IMR-90 (cell line): ENCODE results near the gene GTPBP6. TPM values are rescaled to one million over a fixed set of nuclear protein-coding genes. Genes with fewer than 3 reads are reported as not detected.

ENCODE experiments used
- ATAC-seq: fragments of 200-7000 bp; cut with Tn5 transposase; 2 replicates; pipeline ENCODE4 v1.9.1; 2020; ENCODE audit warnings: low read depth, mild to moderate bottlenecking, moderate library complexity
- BruUV-seq: library from RNA; stranded (reverse); fragments of 400-500 nt; replicated peaks from 2 replicates; lab custom pipeline; 2021; lab: Mats Ljungman, UMichigan
- CTCF ChIA-PET: fragments of 300-600 bp; formaldehyde crosslinking; extraction: SDS; loops from one replicate; lab custom pipeline; 2021; ENCODE audit warnings: antibody characterized with exemption; lab: Yijun Ruan, JAX
- POLR2A ChIA-PET: fragments of 300-600 bp; sonication (Branson Sonifier 250); formaldehyde crosslinking; loops from one replicate; lab custom pipeline; 2022; ENCODE audit warnings: antibody characterized with exemption; ENCODE audit not compliant: unreplicated experiment; lab: Charles Lee
- DNase-seq: peaks from one replicate; pipeline ENCODE4 v3.0.0; 2013
- H2AFZ ChIP-seq: replicated peaks from 2 replicates; pipeline ENCODE3; 2013; ENCODE audit warnings: low read length, mild to moderate bottlenecking; ENCODE audit not compliant: poor library complexity
- H2AK5ac ChIP-seq: 2 replicates; pipeline ENCODE4 v1.6.1; 2013; ENCODE audit warnings: low read depth, low read length, inconsistent platforms
- H2AK9ac ChIP-seq: replicated peaks from 2 replicates; pipeline ENCODE3; 2013; ENCODE audit warnings: mild to moderate bottlenecking, low read depth, low read length, moderate library complexity; ENCODE audit not compliant: poor library complexity
- H2BK120ac ChIP-seq: 2 replicates; pipeline ENCODE4 v1.6.1; 2013; ENCODE audit warnings: low read depth, low read length, inconsistent platforms
- H2BK15ac ChIP-seq: 3 replicates; pipeline ENCODE4 v1.6.1; 2013; ENCODE audit warnings: low read depth, low read length, inconsistent platforms
- H2BK20ac ChIP-seq: 2 replicates; pipeline ENCODE4 v1.6.1; 2013; ENCODE audit warnings: low read depth, mild to moderate bottlenecking, inconsistent platforms, low read length, moderate library complexity
- H2BK5ac ChIP-seq: 2 replicates; pipeline ENCODE4 v1.6.1; 2013; ENCODE audit warnings: mild to moderate bottlenecking, low read depth, low read length, inconsistent platforms; ENCODE audit not compliant: poor library complexity, severe bottlenecking
- H3K14ac ChIP-seq: replicated peaks from 2 replicates; pipeline ENCODE4 v1.6.1; 2013; ENCODE audit warnings: low read depth, low read length, inconsistent platforms
- H3K18ac ChIP-seq: 2 replicates; pipeline ENCODE4 v1.6.1; 2013; ENCODE audit warnings: low read depth, low read length, control low read depth
- H3K23ac ChIP-seq: 2 replicates; pipeline ENCODE4 v1.6.1; 2013; ENCODE audit warnings: low read depth, low read length, inconsistent platforms
- H3K27ac ChIP-seq: 2 replicates; pipeline ENCODE4 v1.5.1; 2013; ENCODE audit warnings: mild to moderate bottlenecking, control low read depth, low read length; ENCODE audit not compliant: insufficient read depth
- H3K27me3 ChIP-seq: 2 replicates; pipeline ENCODE4 v1.6.1; 2013; ENCODE audit warnings: low read length; ENCODE audit not compliant: control insufficient read depth, insufficient read depth
- H3K36me3 ChIP-seq: 2 replicates; pipeline ENCODE4 v1.6.1; 2013; ENCODE audit warnings: low read length, mixed read lengths; ENCODE audit not compliant: control insufficient read depth, insufficient read depth
- H3K4ac ChIP-seq: 2 replicates; pipeline ENCODE4 v1.6.1; 2013; ENCODE audit warnings: low read depth, low read length, inconsistent platforms
- H3K4me1 ChIP-seq: 2 replicates; pipeline ENCODE4 v1.6.1; 2013; ENCODE audit warnings: low read length, mixed read lengths; ENCODE audit not compliant: control insufficient read depth, insufficient read depth
- H3K4me2 ChIP-seq: 2 replicates; pipeline ENCODE4 v1.6.1; 2013; ENCODE audit warnings: low read depth, mild to moderate bottlenecking, control low read depth, low read length, moderate library complexity
- H3K4me3 ChIP-seq: 2 replicates; pipeline ENCODE4 v1.5.1; 2013; ENCODE audit warnings: low read depth, mild to moderate bottlenecking, control low read depth, low read length, moderate library complexity; ENCODE audit not compliant: insufficient read depth
- H3K56ac ChIP-seq: 2 replicates; pipeline ENCODE4 v1.6.1; 2013; ENCODE audit warnings: low read length, inconsistent platforms; ENCODE audit not compliant: insufficient read depth; ENCODE audit errors: extremely low read depth
- H3K79me1 ChIP-seq, 2 experiments: 2 replicates each; pipeline ENCODE4 v1.6.1; 2013; ENCODE audit warnings: low read length in 2 of 2, inconsistent platforms in 1 of 2, low read depth in 1 of 2
- H3K9ac ChIP-seq: 2 replicates; pipeline ENCODE4 v1.6.1; 2013; ENCODE audit warnings: low read depth, low read length, control low read depth
- H3K9me1 ChIP-seq: 2 replicates; pipeline ENCODE4 v1.6.1; 2013; ENCODE audit warnings: low read length, inconsistent platforms; ENCODE audit not compliant: insufficient read depth
- H3K9me3 ChIP-seq: 2 replicates; pipeline ENCODE4 v1.6.1; 2013; ENCODE audit warnings: low read length; ENCODE audit not compliant: control insufficient read depth, insufficient read depth
- H4K20me1 ChIP-seq: 2 replicates; pipeline ENCODE4 v1.6.1; 2013; ENCODE audit warnings: low read length, inconsistent platforms; ENCODE audit not compliant: insufficient read depth
- H4K5ac ChIP-seq: 2 replicates; pipeline ENCODE4 v1.6.1; 2013; ENCODE audit warnings: mild to moderate bottlenecking, low read depth, low read length, control low read depth
- H4K8ac ChIP-seq, 2 experiments: 2 replicates each; pipeline ENCODE4 v1.6.1; 2013; ENCODE audit warnings: low read depth in 2 of 2, low read length in 2 of 2, control low read depth in 1 of 2, inconsistent platforms in 1 of 2
- H4K91ac ChIP-seq: 2 replicates; pipeline ENCODE4 v1.6.1; 2013; ENCODE audit warnings: low read depth, low read length, inconsistent platforms; ENCODE audit not compliant: insufficient read depth
- BHLHE40 ChIP-seq: fragments of 150-350 bp; IDR thresholded peaks from 2 replicates; pipeline ENCODE4 v1.6.1; 2016; ENCODE audit warnings: mild to moderate bottlenecking, low read depth, low read length
- CEBPB ChIP-seq: IDR thresholded peaks from 2 replicates; pipeline ENCODE4 v1.6.1; 2012; ENCODE audit warnings: low read depth, low read length, improper control_type of control experiment
- CHD1 ChIP-seq: IDR thresholded peaks from 2 replicates; pipeline ENCODE4 v1.6.1; 2012; ENCODE audit warnings: low read depth, low read length, improper control_type of control experiment
- CTCF ChIP-seq: conservative IDR thresholded peaks from 2 replicates; pipeline ENCODE4 v1.5.1; 2012; ENCODE audit warnings: mild to moderate bottlenecking, low read depth, low read length, improper control_type of control experiment
- ELK1 ChIP-seq: fragments of 150-350 bp; IDR thresholded peaks from 2 replicates; pipeline ENCODE4 v1.6.1; 2016; ENCODE audit warnings: low read depth, mild to moderate bottlenecking, low read length, moderate library complexity, borderline replicate concordance
- FOS ChIP-seq: fragments of 150-350 bp; IDR thresholded peaks from 2 replicates; pipeline ENCODE4 v1.6.1; 2016; ENCODE audit warnings: low read depth, low read length
- MAFK ChIP-seq: IDR thresholded peaks from 2 replicates; pipeline ENCODE4 v1.6.1; 2012; ENCODE audit warnings: low read depth, low read length, improper control_type of control experiment
- MAZ ChIP-seq: IDR thresholded peaks from 2 replicates; pipeline ENCODE4 v1.6.1; 2012; ENCODE audit warnings: low read depth, mild to moderate bottlenecking, low read length, improper control_type of control experiment, moderate library complexity, borderline replicate concordance
- MXI1 ChIP-seq: IDR thresholded peaks from 2 replicates; pipeline ENCODE4 v1.6.1; 2012; ENCODE audit warnings: low read depth, mild to moderate bottlenecking, low read length, moderate library complexity, borderline replicate concordance
- NFE2L2 ChIP-seq: fragments of 150-350 bp; IDR thresholded peaks from 2 replicates; pipeline ENCODE4 v1.6.1; 2016; ENCODE audit warnings: low read depth, mild to moderate bottlenecking, low read length
- POLR2A ChIP-seq: IDR thresholded peaks from 2 replicates; pipeline ENCODE4 v1.6.1; 2012; ENCODE audit warnings: mild to moderate bottlenecking, low read depth, low read length
- RAD21 ChIP-seq: IDR thresholded peaks from 2 replicates; pipeline ENCODE4 v1.6.1; 2012; ENCODE audit warnings: low read length, improper control_type of control experiment
- RCOR1 ChIP-seq: IDR thresholded peaks from 2 replicates; pipeline ENCODE4 v1.6.1; 2012; ENCODE audit warnings: mild to moderate bottlenecking, low read length, improper control_type of control experiment; ENCODE audit not compliant: insufficient replicate concordance
- RFX5 ChIP-seq: IDR thresholded peaks from 2 replicates; pipeline ENCODE4 v1.8.0; 2012; ENCODE audit warnings: low read depth, mild to moderate bottlenecking, low read length, moderate library complexity
- SMC3 ChIP-seq: fragments of 150-350 bp; IDR thresholded peaks from 2 replicates; pipeline ENCODE4 v1.6.1; 2016; ENCODE audit warnings: low read depth, mild to moderate bottlenecking, antibody characterized with exemption, low read length, moderate library complexity
- USF2 ChIP-seq: fragments of 150-350 bp; IDR thresholded peaks from 2 replicates; pipeline ENCODE4 v1.6.1; 2017; ENCODE audit warnings: mild to moderate bottlenecking, antibody characterized with exemption, low read length, low read depth
- WGBS, 2 experiments: methylation state at CpG; one replicate each; pipeline versions ENCODE4 v1.1.5 to v1.1.7; 2013; ENCODE audit warnings: missing lambda C conversion rate in 2 of 2; ENCODE audit not compliant: insufficient read length in 1 of 2; ENCODE audit errors: extremely low coverage in 2 of 2; 5-methylcytosine and 5-hydroxymethylcytosine counted together
- dilution Hi-C: fragments of 300-500 bp; cut with HindIII; formaldehyde crosslinking; loops from one replicate; pipeline ENCODE4 v1.14.3; 2018; ENCODE audit warnings: low sequenced_read_pairs; ENCODE audit not compliant: unreplicated experiment
- in situ Hi-C: fragments of 300-500 bp; cut with MboI; formaldehyde crosslinking; loops from 3 replicates; pipeline ENCODE4 v1.14.3; 2019; ENCODE audit warnings: low sequenced_read_pairs, inconsistent platforms, mixed read lengths
- intact Hi-C: fragments of 100-400 bp; cut with micrococcal nuclease; formaldehyde crosslinking; loops from 2 replicates; pipeline ENCODE4 v1.10.0; 2022
- polyA plus RNA-seq, 3 experiments: library from polyadenylated mRNA; depleted of rRNA; stranded (reverse); fragments of >200 nt; gene quantifications; 2 replicates each; pipeline ENCODE4 v1.2.3, GENCODE V29; 2012; ENCODE audit warnings: low replicate concordance in 1 of 3
- total RNA-seq: library from RNA; depleted of rRNA; stranded (reverse); fragments of >200 nt; gene quantifications from 2 replicates; pipeline ENCODE4 v1.2.3, GENCODE V29; 2012

The GTPBP6 gene
- total and polyA plus RNA-seq, 2 of the 4 experiments (the other 2 are of a cell fraction): 24.0 to 31.6 TPM

- Histone ChIP-seq H3K4me3 (no peak overlapping the region), H3K36me3 (peaks cover 3% of the 10 kb centered on the region), H3K27ac (no peak overlapping the region), H2BK15ac (no peak overlapping the region), H3K23ac (no peak overlapping the region), H3K14ac (no peak overlapping the region), H4K20me1 (no peaks in the 10 kb centered on the region; the same call in 1 of the 2 replicates), H2BK20ac (no peak overlapping the region), H3K56ac (no peak overlapping the region), H4K5ac (no peak overlapping the region), H2AK5ac (no peak overlapping the region), H3K18ac (no peak overlapping the region), H3K27me3 (no peaks in the 10 kb centered on the region), H2BK120ac (no peak overlapping the region), H3K4me2 (no peak overlapping the region), H2AFZ (no peak overlapping the region), H3K9me3 (no peaks in the 10 kb centered on the region), H3K4ac (no peak overlapping the region), H3K9me1 (no peaks in the 10 kb centered on the region), H2AK9ac (no peak overlapping the region), H3K79me1 (peaks cover 0 to 5% of the 10 kb centered on the region in 2 experiments; a peak in 2 of 4 replicates), H3K9ac (no peak overlapping the region), H2BK5ac (no peak overlapping the region), H4K91ac (no peak overlapping the region), H4K8ac (no peak overlapping the region), H3K4me1 (no peaks in the 10 kb centered on the region; the same call in 1 of the 2 replicates)
- TF ChIP-seq CHD1 (no peak), SMC3 (no peak), ELK1 (no peak), RAD21 (no peak), POLR2A (no peak), RCOR1 (no peak), FOS (no peak), USF2 (no peak), CEBPB (no peak), NFE2L2 (no peak), CTCF (no peak), MXI1 (no peak), MAFK (no peak), BHLHE40 (no peak), MAZ (no peak), RFX5 (no peak)
- ChIA-PET CTCF (no interaction called here), POLR2A (no interaction called here)
- in situ Hi-C loops (no loop called here), intact Hi-C loops (no loop called here), dilution Hi-C loops (no loop called here)
- no peak for DNase-seq
- WGBS, 2 experiments: 96% methylated on average over 26 of the region's 27 CpGs; no CpG with 5 or more reads in 1 of the 2 experiments
- no peak for ATAC-seq
- no TSS peak for BruUV-seq
Measured at GRCh38 chrX:352181-352580, 33.6 kb upstream of the GTPBP6 start.
